NOMO-1 treated with DMSO at 0.1 percent for 48 hours (cell line): Measurements from ENCODE around the gene HSP90AB1.

ENCODE experiments used
- DNase-seq: peaks from one replicate; lab custom pipeline; 2025; ENCODE audit not compliant: unreplicated experiment; lab: John Stamatoyannopoulos, UW

The HSP90AB1 gene

DNA sequence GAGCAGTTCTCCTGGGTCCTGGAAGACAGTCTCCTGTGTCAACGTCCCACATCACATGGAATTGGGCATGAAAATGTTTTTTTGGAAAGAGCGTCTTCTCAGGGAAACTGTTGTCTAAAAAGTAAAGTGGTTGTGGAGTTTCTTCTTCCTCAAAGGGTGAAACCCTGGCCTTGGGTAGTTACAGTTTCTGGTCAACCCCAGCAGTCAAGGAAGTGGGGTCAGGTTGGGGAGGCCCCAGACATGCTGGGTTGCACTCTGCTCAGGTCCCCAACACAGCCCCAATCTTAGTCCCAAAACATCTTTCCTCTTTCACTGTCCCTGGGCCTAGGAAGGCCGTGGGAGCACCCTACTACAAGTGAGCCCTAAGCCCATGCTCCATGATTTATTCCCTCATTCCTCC, 19.4 kb downstream of the HSP90AB1 start:
- DNase-seq: no peak

DNA sequence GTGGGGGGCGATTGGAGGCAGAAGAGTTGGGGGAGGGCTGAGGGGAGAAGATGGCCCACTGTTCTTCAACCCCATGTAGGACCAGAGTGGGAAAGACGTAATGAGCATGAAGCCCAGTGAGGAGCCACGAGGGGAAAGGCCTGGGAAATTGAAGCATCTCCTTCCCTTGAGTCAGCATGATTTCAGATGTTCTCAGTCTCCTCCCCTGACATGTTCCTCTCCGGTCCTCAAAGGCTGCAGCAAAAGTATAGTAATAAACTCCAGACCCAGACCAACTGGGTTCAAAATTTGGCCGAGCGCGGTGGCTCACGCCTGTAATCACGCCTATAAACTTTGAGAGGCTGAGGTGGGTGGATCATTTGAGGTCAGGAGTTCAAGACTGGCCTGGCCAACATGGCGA, 20.4 kb downstream of the HSP90AB1 start:
- no peak for DNase-seq

DNA sequence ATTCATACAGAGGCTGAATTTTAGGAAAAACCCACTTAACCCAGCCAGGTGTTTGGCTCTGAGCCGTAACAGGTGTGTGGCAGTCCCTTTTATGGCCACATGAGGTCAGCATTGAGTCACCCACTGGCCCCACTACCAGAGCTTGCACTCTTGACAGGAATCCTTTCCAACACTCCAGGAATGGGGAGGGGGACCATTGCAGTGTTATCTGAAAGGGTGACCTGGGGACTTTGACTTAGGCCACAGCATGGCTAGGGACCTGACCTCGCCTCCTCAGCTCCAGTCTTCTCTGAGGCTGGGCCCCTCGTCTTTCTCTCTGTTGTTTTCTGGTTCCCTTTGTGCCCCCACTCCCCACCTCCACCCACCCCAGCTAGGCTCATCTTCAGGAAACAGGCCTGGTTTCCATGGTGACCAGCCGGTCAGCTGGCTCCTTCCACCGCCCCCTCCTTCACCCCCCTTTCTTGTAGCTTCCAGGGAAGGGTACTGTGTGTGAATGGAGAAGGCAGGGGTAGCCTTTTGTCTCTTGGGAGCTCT, 21.3 kb downstream of the HSP90AB1 start:
- DNase-seq: no peak

- peak; percentile 38 for DNase-seq
Observed at GRCh38 chr6:44269178-44269920, 22.4 kb downstream of the HSP90AB1 start.

DNA sequence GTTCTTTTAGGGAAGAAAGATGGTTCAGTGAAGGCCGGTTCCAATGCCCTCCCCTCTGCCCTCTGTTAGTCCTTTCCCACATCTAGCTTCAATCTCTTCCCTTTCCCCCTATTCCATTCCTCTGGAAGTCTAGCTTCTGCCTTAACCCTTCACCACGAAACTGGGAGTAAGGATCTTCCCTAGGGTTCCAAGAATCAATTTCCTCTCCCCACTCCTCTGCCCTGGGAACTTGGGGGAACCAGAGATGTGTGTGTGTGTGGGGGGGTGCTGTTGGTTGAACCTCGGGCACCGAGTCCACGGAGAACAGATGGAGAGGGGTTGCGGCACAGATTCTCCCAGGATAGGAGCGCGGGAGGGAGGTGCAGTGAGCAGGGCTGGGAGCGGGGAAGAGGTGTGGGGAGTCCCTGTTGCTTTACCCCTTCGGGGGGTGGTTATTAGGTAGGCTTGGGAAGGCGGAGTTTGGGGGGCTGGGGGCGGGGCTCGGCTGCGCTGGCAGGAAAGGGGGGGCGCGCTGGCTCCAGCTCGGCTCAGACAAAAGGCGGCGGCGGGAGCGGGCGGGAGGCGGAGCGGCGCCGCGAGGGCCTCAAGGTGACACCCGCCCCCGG, 23.1 kb downstream of the HSP90AB1 start, which contains the start of gene TMEM151B:
TSS of gene TMEM151B (plus strand) at position 530 of the 605 bp plus-strand sequence. CDS start 293 bp downstream, outside the sequence.
- no peak for DNase-seq

DNA sequence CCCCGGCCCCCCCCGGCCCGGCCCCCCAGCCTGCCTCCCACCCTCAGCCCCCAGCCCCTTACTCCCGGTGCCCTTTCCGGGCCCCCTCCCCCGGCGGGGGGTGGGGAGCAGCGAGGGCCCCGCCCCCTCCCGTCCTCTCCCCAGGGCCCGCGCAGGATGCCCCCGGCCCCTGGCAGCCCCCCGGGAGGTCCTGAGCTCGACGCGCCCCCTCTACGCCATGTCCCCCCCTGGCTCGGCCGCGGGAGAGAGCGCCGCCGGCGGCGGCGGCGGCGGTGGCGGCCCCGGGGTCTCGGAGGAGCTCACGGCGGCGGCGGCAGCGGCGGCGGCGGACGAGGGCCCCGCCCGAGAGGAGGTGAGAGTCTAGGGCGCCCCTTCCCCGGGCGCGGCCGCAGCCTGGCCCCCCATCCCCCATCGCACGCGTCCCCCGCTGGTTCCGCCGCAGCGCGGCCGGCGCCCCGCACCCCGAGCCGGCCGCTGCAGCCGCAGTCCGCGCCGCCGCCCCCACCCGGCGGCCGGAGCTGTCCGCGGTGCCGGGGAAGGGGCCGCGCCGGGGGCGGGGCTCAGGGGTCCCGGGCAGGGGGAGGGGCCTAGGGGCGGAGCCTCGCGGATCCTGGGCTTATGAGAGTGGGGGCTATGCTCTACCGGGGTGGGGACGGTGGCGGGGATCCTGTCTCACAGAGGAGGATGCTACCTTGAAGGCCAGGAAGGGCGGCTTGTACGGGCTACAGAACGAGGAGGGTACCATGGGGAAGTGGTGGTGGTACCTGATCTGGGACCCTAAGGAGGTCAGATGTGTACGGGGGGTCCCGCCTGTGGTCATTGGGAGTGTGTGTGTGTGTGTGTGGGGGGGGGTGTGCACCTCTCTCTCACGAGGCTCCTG, 23.9 kb downstream of the HSP90AB1 start:
- no peak for DNase-seq

DNA sequence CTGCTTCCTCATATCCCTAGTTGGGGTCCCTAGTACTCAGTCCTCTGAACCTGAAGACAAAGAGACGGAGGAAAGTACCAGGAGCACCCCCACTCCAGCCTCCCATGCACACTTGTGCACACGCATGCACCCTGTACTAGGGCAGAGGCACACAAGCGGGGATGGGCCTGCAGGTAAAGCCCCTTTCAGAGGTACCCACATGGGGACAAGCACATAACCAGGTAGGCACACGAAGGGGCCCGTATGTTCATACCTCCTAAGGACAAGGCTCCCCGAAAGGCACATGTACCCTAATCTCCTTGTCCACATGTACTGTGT, 24.5 kb downstream of the HSP90AB1 start:
- DNase-seq: no peak

- no peak for DNase-seq
Observed at GRCh38 chr6:44271914-44272313, 25.0 kb downstream of the HSP90AB1 start.

GRCh38 chr6:44272529-44272928, 25.6 kb downstream of the HSP90AB1 start:
- DNase-seq: no peak

GRCh38 chr6:44272999-44273566, 26.2 kb downstream of the HSP90AB1 start:
- DNase-seq: no peak

DNA sequence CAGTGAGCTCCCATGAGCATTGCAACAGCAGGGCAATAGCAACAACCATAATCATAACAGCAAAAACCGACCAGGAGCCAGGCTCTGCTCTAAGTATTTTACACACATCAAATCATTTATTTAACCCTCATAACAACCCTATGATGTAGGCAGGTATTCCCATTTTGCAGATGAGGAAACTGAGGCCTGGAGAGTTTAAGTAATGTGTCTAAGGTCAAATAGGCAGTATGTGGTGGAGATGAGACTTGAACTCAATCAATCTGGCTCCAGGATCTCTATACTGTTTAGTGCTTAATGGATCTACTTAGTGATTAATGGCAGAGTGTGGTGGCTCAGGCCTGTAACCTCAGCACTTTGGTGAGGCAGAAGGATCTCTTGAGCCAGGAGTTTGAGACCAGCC, 26.7 kb downstream of the HSP90AB1 start:
- no peak for DNase-seq

DNA sequence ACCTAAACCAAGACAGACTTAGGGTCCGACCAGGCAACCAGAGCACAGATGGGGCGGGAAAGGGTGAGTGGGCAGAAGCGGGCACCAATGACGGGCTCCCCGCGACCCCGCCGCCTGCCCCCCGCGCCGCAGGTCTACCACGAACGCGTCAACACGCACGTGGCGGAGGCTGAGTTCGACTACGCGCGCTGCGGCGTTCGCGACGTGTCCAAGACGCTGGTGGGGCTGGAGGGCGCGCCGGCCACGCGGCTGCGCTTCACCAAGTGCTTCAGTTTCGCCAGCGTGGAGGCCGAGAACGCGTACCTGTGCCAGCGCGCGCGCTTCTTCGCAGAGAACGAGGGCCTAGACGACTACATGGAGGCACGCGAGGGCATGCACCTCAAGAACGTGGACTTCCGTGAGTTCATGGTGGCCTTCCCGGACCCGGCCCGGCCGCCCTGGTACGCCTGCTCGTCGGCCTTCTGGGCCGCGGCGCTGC, 28.4 kb downstream of the HSP90AB1 start:
- DNase-seq: no peak

DNA sequence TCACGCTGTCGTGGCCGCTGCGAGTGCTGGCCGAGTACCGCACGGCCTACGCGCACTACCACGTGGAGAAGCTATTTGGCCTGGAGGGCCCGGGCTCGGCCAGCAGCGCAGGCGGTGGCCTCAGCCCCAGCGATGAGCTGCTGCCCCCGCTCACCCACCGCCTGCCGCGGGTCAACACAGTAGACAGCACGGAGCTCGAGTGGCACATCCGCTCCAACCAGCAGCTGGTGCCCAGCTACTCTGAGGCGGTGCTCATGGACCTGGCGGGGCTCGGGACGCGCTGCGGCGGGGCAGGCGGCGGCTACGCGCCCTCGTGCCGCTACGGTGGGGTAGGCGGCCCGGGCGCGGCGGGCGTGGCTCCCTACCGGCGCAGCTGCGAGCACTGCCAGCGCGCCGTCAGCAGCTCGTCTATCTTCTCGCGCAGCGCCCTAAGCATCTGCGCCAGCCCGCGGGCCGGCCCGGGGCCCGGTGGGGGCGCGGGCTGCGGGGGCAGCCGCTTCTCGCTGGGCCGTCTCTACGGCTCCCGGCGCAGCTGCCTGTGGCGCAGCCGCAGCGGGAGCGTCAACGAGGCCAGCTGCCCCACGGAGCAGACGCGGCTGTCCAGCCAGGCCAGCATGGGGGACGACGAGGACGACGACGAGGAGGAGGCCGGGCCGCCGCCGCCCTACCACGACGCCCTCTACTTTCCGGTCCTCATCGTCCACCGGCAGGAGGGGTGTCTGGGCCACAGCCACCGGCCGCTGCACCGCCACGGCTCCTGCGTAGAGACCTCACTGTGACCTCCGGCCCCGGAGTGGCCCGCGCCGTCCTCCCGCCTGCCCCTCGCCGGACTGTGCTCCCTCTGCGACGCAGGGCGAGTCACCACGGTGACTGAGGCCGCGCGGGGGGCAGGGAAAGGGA, 29.1 kb downstream of the HSP90AB1 start:
- DNase-seq: no peak

DNA sequence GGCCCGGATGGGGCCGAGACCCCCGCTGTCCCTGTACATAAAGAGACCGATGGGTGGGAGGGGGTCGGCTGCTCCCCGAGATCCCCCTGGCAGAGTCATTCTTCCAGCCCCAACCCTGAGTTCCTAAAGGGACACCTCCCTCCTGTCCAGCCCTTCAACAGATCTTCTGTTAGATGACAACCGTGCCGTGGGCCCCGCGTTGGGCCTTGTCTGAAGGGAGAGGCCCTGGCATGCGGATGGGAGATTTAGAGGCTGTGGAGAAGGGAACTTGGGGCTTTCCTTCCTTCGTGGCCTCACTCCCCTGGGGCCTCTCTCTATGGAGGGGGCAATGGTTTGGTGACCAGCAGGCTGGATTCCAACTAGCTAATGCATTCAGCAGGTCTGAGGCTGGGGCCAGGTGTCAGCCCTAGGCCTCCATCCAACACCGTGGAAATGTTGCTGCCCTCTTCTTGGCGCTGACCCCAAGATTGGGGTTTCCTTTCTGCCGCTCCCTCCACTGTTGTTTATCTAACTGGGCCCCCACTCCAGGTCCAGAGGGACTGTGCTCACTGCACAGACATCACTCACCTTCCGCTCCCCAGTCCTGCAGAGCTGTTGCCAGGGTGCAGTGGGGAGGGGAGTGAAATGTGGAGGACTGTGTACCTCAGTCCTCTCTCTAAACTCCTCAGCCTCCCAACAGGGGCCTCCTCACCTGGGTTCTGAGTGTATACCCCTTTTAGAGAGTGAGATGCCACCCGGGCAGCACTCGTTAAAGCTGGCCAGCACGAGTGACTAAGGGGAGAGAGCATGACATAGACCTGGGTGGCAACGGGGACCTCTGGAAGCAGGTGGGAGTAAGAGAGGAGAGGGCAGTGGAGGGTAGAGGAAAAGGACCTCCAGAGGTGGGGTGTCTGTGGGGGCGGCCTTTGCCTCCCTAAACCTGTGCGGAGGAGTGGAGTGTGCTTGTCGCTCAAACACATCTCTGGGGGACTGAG, 30.1 kb downstream of the HSP90AB1 start:
- no peak for DNase-seq

GRCh38 chr6:44277763-44278162, 30.9 kb downstream of the HSP90AB1 start:
- no peak for DNase-seq

- DNase-seq: no peak
Observed at GRCh38 chr6:44278315-44278714, 31.4 kb downstream of the HSP90AB1 start.

DNA sequence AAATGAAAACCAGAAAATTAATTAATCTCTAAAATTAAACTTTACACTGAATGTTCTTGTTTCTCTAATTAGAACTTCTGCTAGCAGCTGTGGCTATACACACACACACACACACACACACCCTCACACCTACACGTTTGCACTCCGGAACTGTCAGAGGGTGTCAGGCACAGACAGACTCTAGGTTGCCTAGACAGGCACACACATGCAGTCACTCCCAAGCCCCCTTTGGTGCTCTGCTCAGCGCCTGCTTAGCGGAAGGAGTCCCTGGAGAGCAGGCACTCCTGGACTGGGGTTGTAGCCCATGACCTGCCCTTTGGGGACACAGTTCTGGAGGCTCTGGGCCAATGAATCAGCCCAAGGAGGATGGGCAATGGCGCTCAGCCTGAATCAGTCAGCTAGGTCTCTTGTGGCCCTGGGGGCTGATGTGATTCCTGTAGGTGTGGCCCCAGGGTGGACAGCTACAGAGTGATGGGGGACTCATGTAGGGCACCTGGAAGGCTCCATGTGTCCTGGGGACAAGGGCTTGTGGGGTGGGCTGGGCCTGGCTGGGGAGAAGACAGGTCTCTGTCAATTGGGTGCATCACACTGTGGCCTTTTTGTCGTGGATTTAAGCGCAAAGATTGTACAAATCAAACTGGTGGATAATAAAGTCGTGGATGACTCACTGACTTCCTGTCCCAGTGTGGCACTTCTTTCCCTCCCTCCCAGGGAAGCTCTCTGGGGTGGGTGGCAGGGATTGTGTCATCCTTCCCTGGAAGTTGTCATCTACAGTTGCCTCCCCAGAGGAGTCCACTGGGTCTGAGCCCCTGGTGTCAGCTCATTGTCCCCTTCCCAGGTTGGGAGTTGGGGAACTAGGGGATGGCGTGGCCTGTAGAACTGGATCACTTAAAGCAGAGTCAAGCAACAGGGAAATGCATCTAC, 32.1 kb downstream of the HSP90AB1 start:
- no peak for DNase-seq

DNA sequence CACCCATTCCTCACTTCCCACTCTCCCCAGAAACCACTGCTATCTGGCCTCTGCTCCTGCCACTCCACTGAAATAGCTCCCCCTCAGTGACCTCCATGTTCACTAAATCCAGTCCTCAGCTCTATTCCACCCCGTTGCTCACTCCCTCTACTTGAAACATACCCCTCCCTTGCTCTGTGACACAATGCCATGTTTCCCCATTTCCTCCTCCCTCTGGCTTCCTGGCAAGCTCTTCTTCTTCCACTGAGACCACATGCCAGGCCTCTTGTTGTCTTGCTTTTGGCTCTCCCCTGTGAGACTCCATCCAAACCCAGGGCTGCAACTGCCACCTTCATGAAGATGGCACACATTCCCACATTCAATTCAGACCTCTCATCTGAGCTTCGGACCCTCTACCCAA, 37.2 kb downstream of the HSP90AB1 start:
- no peak for DNase-seq
